ENCODE data around the gene CCNH.

CCNH gene

DNA sequence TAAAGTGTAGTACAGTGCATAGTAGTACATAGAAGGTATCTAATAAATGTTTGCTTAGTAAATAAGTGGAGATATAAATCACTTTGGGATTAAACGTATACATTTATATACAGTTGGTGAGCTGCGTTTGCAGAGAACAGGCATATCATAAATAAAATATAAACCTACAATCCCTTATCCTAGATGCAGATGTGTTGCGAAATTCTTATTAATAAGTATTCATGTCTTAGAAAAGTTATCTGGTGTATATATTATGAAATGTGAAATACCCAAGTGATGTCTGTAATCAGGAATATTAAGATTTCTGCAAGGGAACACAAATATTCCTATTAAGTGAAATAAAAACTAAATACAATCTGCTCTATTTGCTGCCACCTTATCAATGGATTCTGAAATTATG, 8.8 kb downstream of the CCNH start:
- DNase-seq (ENCODE audit: low read depth in 1 of 2, low spot score in 1 of 2), result no peak

DNA sequence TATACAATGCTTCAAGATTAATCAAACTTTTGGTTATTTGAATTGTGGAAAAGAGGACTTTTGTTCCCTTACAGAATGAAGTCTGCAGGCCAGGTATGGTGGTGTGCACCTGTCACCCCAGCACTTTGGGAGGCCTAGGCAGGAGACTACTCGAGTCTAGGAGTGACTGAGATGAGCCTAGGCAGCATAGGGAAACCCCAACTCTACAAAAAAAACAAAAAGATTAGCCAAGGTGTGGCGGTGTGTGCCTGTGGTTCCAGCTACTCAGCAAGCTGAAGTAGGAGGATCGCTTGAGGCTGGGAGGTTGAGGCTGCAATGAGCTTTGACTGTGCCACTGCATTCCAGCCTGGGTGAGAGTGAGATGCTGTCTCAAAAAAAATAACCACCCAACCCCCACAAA, 9.3 kb downstream of the CCNH start:
- no peak for DNase-seq (ENCODE audit: low read depth in 1 of 2, low spot score in 1 of 2)

DNA sequence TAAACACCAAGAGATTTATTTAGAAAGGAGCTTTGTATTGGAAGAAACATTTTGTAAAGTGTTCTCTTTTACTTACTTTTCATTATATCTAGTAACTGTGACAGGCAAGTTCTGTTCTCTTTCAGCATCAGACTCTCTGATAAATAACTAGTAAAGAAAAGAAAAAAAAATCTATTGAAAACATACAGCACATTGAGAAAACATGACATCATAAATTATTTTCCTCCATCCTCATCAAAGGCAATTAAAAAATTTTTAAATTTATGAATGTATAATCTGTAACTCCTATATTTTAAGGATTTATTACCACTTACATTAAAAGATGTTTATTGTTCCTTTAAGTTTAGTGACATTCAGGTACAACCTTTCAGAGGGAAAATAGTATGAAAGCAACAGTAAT, 11.1 kb downstream of the CCNH start:
- DNase-seq (ENCODE audit: low read depth in 1 of 2, low spot score in 1 of 2), result no peak

DNA sequence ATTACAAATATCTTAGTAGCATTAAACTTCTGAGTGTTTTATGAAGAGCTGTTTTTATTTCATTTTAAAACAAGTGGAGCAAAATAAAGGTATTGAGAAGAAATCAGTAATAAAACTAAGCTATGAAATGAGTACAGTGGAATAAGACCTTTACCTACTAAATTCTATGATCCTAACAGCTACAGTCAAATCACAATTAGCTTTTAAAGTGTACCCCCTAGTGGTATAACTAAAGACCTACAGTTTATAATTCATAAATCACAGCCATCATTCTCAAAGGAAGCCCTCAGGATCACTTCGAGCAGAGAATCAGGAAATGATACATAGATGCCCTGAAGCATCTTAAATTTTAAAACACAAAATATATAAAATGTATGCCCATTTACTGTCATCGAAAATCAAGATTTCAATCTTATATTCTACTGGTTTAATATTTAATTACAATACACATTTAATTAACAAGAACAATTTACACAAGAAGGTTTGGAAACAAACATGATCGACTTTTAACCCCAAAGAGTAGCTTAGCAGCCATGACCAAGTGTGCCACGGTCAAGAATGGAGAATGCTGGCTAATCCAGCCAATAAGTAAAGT, 12.3 kb downstream of the CCNH start:
- no peak for DNase-seq (ENCODE audit: low read depth in 1 of 2, low spot score in 1 of 2)

DNA sequence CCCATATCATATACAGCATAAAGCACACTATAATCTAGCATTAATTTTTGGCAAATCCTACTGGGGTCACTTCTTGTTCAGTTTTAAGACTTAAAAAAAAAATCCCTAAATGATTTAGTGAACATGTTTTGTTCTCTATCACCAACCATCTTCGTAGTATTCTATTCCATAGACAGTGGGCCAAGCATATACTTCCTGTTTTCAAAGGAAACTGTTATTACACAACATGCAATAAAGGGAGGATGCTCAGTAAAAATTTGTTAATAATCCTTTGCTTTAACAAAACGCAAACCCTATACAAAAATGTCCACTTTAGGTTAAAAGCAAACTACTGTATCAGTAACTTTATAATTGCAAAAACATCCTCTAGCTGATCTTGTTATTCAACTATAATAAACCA, 13.0 kb downstream of the CCNH start:
- DNase-seq (ENCODE audit: low read depth in 1 of 2, low spot score in 1 of 2), result no peak

DNA sequence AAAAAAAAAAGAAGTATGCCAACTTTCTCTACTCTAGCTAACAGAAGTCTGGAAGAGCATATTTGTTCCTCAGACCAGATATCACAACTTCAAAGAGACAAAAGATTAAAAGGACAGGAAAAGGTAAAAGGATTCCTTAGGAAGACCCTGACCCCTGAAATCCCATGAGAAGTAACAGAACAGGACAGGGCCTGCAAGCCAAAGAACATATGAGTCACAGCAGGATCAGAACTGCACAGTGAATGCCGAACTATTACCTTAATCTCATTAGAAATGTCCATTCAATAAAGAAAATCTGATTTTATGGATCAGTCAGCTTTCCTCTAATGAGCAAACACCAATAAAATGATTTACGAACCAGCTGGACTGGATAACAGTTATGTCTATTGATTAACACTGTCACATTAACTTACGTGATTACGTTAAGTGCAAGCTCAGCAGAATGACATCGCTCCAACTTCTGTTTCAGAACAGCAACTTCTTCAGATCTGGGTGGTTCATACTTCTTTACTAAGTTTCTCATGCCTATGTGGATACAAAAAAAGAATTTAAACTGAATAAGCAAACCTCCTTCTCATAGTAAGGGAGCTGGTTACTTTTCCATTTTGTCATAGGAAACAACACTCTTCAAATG, 13.6 kb downstream of the CCNH start:
- no peak for DNase-seq (ENCODE audit: low read depth in 1 of 2, low spot score in 1 of 2)

DNA sequence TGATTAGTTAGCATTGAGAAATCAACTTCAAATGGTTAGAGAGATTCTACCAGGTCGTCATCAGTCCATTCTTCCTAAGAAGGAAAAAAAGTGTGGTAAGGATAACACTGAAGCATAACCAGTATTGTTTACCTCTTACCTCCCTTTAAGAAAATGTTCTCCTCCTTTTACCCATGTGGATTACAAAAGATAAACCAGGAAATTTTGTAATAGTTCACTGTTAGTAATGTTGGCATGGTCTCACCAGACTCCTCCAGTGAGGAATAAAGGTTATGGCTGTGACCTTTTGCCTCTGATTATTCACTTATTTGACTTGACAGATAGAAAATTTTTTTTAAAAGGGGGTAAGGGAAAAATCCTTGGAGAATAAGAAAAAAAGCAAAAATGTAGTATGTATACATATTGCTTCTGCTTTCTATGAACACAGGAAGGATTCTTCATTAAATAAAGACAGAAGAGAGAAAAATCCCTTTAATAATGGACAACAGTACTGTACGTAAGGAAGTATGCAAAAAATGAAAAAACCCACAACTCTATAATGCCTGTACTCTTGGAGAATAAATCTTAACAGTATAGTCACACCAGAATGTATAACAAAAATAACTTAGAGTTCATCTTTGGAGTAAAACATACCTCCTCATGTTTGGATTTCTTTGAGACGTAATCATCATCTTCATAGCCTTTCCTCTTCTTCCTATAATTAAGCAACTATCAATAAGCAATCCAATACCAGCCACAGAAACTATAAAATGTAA, 18.1 kb downstream of the CCNH start:
- no peak for DNase-seq (ENCODE audit: low read depth in 1 of 2, low spot score in 1 of 2)

DNA sequence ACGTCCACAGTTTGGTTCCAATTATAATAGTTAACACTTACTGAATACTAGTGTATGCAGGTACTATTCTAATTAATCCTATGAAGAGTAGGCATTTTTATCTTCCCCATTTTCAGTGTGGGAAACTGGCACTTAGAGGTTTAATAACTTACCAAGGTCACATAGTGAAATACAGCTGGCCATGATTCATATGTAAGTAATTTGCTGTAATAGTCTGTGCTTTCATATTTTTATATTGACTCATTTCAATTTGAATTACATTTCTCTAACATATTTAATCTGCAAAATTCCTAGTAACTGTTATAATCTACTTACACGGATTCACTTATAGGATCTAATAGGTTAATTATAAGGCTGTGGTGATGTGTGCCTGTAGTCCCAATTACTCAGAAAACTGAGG, 19.4 kb downstream of the CCNH start:
- DNase-seq (ENCODE audit: low read depth in 1 of 2, low spot score in 1 of 2), result no peak

DNA sequence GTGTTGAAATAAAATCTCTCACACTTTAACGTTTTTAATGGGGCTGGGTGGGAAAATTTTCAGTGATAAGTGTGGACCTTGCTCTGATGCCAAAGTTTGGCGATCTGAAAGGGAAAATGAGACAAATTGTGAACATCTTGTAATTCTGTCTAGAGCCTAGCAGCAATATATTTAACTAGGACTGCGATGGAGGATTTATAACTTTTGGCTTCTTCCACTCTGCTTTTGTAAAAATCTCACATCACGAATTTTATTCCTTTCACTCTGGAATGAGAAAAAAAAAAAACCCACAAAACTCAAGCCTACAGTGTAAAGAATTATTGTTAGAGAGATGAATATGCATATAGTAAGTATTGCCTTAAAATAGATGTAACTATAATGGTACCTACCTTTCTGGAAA, 19.9 kb downstream of the CCNH start:
- no peak for DNase-seq (ENCODE audit: low read depth in 1 of 2, low spot score in 1 of 2)

DNA sequence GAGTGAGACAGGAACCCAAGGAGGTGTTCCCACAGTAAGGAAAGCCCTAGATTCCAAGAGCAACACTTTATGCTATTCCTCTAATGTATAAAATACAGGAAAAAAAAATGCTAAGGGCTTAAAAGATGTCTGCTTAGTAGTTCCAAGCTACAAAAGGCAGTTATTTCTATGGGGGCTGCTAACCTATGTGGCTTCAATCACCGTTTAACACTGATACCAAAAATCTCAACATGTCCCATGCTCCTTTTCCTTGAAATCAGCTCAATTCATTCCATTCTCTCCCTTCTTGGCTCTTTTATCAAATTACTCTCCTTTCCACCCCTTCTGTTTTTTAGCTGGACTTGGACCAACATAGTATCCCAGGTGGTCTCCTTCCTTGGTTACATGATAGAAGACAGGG, 20.6 kb downstream of the CCNH start:
- DNase-seq (ENCODE audit: low read depth in 1 of 2, low spot score in 1 of 2), result no peak

DNA sequence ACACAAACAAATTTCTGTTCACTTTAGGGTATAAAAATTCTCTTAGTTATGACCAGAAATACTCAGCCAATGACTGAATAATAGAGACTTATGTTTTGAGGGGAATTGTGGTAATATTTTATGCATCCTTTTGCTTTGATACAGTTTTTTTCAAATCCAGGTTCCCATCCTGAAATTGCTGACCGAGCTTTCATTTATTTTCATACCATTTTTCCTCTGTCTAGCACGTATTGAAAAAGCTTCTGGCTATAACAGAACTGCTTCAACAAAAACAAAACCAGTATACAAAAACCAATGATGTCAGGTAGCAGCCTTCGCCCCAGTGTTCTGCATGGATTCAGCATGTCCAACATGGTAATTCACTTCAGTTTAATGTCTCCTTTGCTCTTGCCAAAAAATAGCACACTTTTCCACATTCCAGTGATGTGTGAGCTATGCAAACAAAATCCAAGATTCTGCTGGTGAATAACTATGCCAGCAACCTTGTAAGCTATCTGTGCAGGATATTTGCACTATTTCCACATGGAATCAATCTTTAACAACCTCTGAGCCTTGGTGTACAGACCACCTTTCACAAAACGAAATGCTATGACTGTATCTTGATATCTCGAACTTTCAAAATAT, 22.0 kb downstream of the CCNH start:
- no peak for DNase-seq (ENCODE audit: low read depth in 1 of 2, low spot score in 1 of 2)

DNA sequence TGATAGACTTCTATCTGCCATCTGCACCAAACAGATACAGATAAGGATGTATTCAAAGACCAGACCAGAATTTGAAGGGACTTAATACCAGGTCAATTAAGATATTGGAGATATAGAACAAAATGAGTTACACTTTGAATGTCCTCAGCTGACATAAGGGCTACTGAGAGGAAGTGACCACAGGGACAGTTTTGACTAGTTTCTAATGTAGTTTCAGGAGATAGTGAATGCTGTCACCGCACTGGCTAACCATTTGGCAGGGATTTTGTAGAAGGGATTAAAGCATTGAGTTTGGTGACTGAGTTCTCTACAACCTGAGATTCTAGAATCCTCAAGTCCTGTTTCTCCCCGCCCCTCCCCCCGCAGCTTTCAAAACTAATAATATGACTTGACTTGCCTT, 22.7 kb downstream of the CCNH start:
- DNase-seq (ENCODE audit: low read depth in 1 of 2, low spot score in 1 of 2), result no peak

DNA sequence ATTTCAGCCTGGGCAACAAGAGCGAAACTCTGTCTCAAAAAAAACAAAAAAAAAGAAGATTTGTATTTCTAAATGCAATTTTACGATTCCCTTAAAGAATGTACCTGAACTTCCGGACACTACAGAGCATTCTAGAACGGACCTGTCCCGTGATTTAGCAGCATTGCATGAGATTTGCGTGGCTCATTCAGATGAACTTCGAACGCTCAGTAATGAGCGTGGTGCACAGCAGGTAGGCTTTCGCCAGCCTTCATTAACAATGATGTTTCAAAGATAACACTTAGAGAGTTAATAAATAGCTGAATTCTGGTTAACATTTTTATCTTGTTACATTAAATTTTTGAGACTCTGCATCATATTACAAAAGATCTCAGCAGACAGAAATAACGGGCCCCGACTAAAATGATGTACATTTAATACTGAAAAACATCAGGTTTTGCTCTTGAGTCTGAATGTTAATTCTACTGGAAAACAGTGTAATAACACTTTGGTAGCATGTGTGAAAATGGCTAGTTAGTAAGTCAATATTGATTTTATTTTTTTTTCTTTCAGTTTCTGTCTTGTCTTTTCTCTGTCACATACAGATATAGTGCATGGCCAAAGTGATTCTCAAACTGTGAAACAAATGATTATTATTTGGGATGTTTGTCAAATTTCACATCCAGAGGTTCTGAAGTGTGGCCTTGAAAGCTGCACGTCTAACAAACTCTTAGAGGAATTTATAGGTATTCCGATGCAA, 23.3 kb downstream of the CCNH start:
- DNase-seq (ENCODE audit: low read depth in 1 of 2, low spot score in 1 of 2), result no peak

DNA sequence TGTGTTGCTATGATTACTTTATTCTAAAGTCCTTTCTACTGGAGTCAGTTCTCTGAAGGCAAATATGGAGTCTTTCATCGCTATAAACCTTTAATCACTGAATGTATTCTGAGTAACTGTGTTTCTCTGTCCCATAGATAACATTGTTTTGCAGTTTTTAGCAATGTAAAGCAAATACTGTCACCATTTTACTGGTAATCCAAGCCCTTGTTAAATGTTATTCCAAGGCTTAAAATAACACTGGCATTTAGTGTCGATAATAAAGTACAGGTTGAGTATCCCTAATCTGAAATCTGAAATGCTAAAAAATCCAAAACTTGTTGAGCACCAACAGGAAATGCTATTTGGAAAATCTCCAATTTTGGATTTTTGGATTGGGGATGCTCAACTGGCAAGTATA, 24.6 kb downstream of the CCNH start:
- no peak for DNase-seq (ENCODE audit: low read depth in 1 of 2, low spot score in 1 of 2)

DNA sequence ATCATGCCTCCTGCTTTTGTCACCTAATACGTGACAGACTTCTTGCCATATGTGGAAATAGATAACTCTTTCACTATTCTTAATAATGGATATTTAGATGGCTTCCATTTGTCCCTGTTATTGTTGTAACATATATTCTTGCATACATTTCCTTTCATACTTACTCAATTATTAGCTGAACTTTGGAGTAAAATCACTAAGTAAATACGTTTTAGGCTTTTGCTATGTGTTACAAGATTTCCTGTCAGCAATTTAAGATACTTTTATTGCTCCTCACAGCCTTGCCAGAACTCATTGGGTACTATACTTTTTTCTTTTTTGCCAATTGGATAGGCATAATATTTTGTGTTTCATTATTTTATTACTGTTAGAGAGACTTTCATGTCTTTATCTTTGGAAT, 26.9 kb downstream of the CCNH start:
- DNase-seq (ENCODE audit: low read depth in 1 of 2, low spot score in 1 of 2), result no peak

DNA sequence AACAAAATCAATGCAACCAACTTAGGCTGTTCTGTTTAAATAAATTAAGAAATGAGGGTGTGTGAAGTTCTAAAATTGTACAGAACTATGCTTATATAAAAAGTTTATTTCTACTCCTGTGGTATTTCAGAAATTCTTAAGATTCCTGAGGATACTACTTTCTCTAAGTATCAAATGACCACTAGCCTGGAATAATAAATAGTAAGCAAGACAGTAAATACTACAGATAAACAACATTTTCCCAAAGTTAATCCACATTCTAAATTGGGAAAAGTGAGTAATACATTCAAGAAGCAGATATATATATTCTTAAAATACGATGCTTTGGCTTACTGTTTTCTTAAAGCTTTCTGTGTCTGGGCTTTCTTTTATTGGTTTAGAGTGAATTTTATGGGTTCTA, 29.5 kb downstream of the CCNH start:
- no peak for DNase-seq (ENCODE audit: low read depth in 1 of 2, low spot score in 1 of 2)

DNA sequence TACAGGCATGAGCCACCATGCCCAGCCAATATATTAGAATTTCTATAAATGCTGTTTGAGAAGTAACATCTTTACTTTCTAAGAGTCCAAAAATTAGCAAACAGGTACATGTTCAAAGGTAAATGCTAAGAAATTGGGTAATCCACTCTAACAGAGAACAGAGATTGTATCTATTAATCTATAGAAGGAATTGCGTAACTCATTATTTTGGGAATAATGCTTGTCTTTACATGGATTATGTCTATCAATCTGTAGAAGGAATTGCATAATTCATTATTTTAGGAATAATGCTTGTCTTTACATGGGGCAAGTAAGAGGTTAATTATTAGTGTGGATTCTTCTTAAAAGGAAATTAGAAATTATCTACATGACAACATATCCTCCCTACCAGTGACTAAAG, 30.5 kb downstream of the CCNH start:
- no peak for DNase-seq (ENCODE audit: low read depth in 1 of 2, low spot score in 1 of 2)

DNA sequence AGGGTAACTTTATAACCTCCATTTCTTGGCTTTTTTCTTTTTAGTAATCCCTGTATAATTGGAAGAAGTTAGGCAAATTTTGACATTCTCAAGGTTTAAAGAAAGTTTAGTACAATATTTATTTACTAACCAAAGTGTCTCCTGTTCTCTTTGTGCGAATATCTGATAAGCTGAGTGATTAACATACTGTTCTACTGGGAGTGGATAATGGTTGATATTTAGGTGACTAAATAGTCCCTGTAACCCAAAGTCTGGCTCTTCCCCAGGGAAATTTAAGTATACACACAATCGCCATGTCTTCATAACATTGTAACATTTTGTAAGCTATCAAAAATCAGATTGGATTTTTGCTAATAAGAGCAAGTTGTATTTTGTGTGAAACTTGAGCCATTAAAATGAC, 40.0 kb downstream of the CCNH start:
- no peak for DNase-seq (ENCODE audit: low read depth in 1 of 2, low spot score in 1 of 2)

DNA sequence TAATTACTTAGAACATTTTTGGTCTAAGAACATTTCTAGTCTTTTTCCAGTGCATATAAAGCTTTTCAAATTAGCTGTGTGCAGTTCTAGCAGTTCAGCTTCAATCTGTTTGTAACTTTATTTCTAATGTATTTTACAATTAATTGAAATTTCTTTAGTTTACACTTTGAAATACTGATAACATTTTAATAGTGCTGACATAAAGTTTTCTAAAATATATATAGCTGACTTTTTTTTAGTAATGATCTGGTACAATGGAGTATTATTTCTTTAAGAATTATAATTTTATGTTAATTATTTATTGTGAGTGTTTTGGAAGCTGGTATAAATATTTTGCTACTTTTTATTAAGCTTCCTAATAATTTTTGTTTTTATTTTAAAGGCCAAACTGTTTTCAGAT, 43.3 kb downstream of the CCNH start:
- no peak for DNase-seq (ENCODE audit: low read depth in 1 of 2, low spot score in 1 of 2)

DNA sequence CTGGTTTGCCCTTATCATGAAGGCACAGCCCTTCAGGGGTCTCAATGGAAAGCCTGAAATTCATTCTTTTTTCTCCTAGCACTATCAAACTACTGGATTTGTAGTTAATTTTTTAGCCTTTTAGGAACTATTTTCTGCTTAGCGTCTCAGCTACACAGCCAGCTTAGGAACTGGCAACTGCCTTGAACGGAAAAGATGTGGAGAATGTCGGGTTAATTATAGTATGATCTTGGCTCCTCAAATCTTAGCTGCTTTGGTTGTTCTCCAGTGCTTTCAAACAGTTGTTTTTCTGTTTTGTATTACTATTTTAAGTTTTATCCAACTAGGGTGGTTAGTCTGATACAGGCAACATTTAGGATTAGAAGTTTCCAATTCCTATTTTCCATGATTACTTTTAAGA, 44.1 kb downstream of the CCNH start:
- no peak for DNase-seq (ENCODE audit: low read depth in 1 of 2, low spot score in 1 of 2)

DNA sequence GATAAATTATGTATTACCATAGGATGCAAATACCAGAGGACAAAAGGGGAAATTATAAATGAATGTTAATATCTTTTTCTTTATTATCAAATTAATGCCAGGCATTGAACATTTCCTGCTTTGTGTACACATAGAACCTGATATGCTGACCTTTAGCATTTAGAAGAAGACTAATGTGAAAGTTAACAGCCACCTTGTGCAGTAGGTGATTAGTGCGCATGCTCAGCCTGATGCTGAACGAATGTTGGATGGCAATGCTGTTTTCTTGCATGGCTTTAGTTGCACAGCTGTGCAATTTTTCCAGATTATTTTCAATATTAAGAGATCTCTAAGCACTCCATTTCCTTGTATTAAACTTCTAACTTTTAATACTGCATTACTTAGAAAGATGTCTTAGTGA, 45.5 kb downstream of the CCNH start:
- DNase-seq (ENCODE audit: low read depth in 1 of 2, low spot score in 1 of 2), result no peak

All from stimulated activated CD4-positive, alpha-beta T cell treated with anti-CD3 and anti-CD28 coated beads, Interleukin-15, amount 100 ng/mL, for 1 hour (primary cell).